OCI-LY1 (cell line): ENCODE data around the gene TSSK3.
A peak's percentile ranks its signal among the peaks of the same experiment; 100 is the strongest.

Source experiments
- H2AFZ ChIP-seq: fragments of 200-600 bp; sonication (generic), shearing (Covaris generic); 2 replicates; pipeline ENCODE4 v1.6.0; 2014; ENCODE audit warnings: antibody characterized with exemption, mild to moderate bottlenecking, low read length
- H3F3A ChIP-seq: fragments of 200-600 bp; sonication (generic), shearing (Covaris generic); 2 replicates; pipeline ENCODE4 v1.6.0; 2014; ENCODE audit warnings: mild to moderate bottlenecking, antibody characterized with exemption, low read length, moderate library complexity; ENCODE audit not compliant: insufficient read depth
- H3K27ac ChIP-seq: fragments of 200-600 bp; sonication (generic); 2 replicates; pipeline ENCODE4 v1.5.1; 2014; ENCODE audit warnings: low read length, mixed run types, mild to moderate bottlenecking, low read depth; ENCODE audit not compliant: poor library complexity, severe bottlenecking
- H3K27me3 ChIP-seq: fragments of 200-600 bp; sonication (generic); 2 replicates; pipeline ENCODE4 v1.6.0; 2014; ENCODE audit warnings: antibody characterized with exemption, mild to moderate bottlenecking, low read length, moderate library complexity; ENCODE audit not compliant: insufficient read depth
- H3K36me3 ChIP-seq: fragments of 200-600 bp; sonication (generic); 2 replicates; pipeline ENCODE4 v1.6.1; 2014; ENCODE audit warnings: mild to moderate bottlenecking, antibody characterized with exemption, low read length, moderate library complexity, mixed read lengths; ENCODE audit not compliant: insufficient read depth
- H3K4me1 ChIP-seq: fragments of 200-600 bp; sonication (generic); 2 replicates; pipeline ENCODE4 v1.5.1; 2014; ENCODE audit warnings: mild to moderate bottlenecking, low read length, moderate library complexity; ENCODE audit not compliant: insufficient read depth, severe bottlenecking
- H3K4me2 ChIP-seq: fragments of 200-600 bp; sonication (generic), shearing (Covaris generic); 2 replicates; pipeline ENCODE4 v1.6.1; 2014; ENCODE audit warnings: low read length
- H3K4me3 ChIP-seq: fragments of 200-600 bp; sonication (generic); 2 replicates; pipeline ENCODE4 v1.5.1; 2014; ENCODE audit warnings: low read length, low read depth, mild to moderate bottlenecking, mixed read lengths; ENCODE audit not compliant: poor library complexity, severe bottlenecking
- H3K79me2 ChIP-seq: fragments of 200-600 bp; shearing (Covaris generic); 2 replicates; pipeline ENCODE4 v1.6.1; 2016; ENCODE audit warnings: mixed run types, low read length, mixed read lengths; ENCODE audit not compliant: insufficient read depth
- H3K9ac ChIP-seq: fragments of 200-600 bp; sonication (generic), shearing (Covaris generic); 2 replicates; pipeline ENCODE4 v1.6.1; 2014; ENCODE audit warnings: mild to moderate bottlenecking, low read length, mixed read lengths
- H3K9me2 ChIP-seq: fragments of 200-600 bp; sonication (generic), shearing (Covaris generic); 2 replicates; pipeline ENCODE4 v1.6.1; 2014; ENCODE audit warnings: low read depth, mild to moderate bottlenecking, low read length, mixed read lengths
- H3K9me3 ChIP-seq: fragments of 200-600 bp; shearing (Covaris generic); 2 replicates; pipeline ENCODE4 v1.6.1; 2014; ENCODE audit warnings: low read length, mixed read lengths
- H4K20me1 ChIP-seq: fragments of 200-600 bp; sonication (generic), shearing (Covaris generic); 2 replicates; pipeline ENCODE4 v1.6.0; 2016; ENCODE audit warnings: mild to moderate bottlenecking, low read length; ENCODE audit not compliant: insufficient read depth
- CTCF ChIP-seq: fragments of 200-600 bp; sonication (generic), shearing (Covaris generic); IDR thresholded peaks from 2 replicates; pipeline ENCODE4 v1.5.1; 2017; ENCODE audit warnings: mild to moderate bottlenecking, antibody characterized with exemption, low read length, moderate library complexity, mixed read lengths
- EZH2 ChIP-seq: fragments of 200-600 bp; sonication (generic), shearing (Covaris generic); IDR thresholded peaks from 2 replicates; pipeline ENCODE4 v1.8.0; 2017; ENCODE audit warnings: borderline replicate concordance, mixed run types, mild to moderate bottlenecking, antibody characterized with exemption, low read length, moderate library complexity, mixed read lengths

TSSK3 gene

GRCh38 chr1:32367912-32368635 is 5.7 kb downstream of the TSSK3 start:
- no peaks in the 10 kb centered on the region for H3K9me2 ChIP-seq
- H3K4me1 ChIP-seq: no peaks in the 10 kb centered on the region
- H3K9me3 ChIP-seq: no peaks in the 10 kb centered on the region
- peaks cover 61% of the 10 kb centered on the region for H3K36me3 ChIP-seq
- no peak overlapping the region for H2AFZ ChIP-seq
- no peak overlapping the region for H3K4me3 ChIP-seq
- H3K4me2 ChIP-seq: no peak overlapping the region
- no peaks in the 10 kb centered on the region for H3F3A ChIP-seq
- no peaks in the 10 kb centered on the region for H4K20me1 ChIP-seq
- no peak overlapping the region for H3K27ac ChIP-seq
- no peaks in the 10 kb centered on the region for H3K27me3 ChIP-seq
- TF ChIP-seq CTCF: no peak
- TF ChIP-seq EZH2: no peak
- H3K79me2 ChIP-seq: no peaks in the 10 kb centered on the region
- H3K9ac ChIP-seq: no peak overlapping the region

GRCh38 chr1:32372149-32372756 is 9.9 kb downstream of the TSSK3 start:
- H3K9me2 ChIP-seq: no peaks in the 10 kb centered on the region
- H2AFZ ChIP-seq: no peak overlapping the region
- H3K4me3 ChIP-seq: no peak overlapping the region
- no peaks in the 10 kb centered on the region for H3K79me2 ChIP-seq
- H3K9me3 ChIP-seq: no peaks in the 10 kb centered on the region
- no peaks in the 10 kb centered on the region for H3K27me3 ChIP-seq
- TF ChIP-seq CTCF (peak; percentile 40; the same call in 1 of the 2 replicates), EZH2 (no peak)
- H4K20me1 ChIP-seq: no peaks in the 10 kb centered on the region
- no peak overlapping the region for H3K27ac ChIP-seq
- H3K4me2 ChIP-seq: no peak overlapping the region
- H3K4me1 ChIP-seq: no peaks in the 10 kb centered on the region
- no peaks in the 10 kb centered on the region for H3F3A ChIP-seq
- peaks cover 66% of the 10 kb centered on the region for H3K36me3 ChIP-seq
- H3K9ac ChIP-seq: no peak overlapping the region

GRCh38 chr1:32373996-32374592 is 11.8 kb downstream of the TSSK3 start:
- Histone ChIP-seq H3K36me3 (peaks cover 73% of the 10 kb centered on the region), H2AFZ (no peak overlapping the region), H3K27ac (no peak overlapping the region), H3K4me3 (no peak overlapping the region), H3K9me2 (no peaks in the 10 kb centered on the region), H3K79me2 (no peaks in the 10 kb centered on the region), H3F3A (no peaks in the 10 kb centered on the region), H3K4me2 (no peak overlapping the region), H4K20me1 (no peaks in the 10 kb centered on the region), H3K9ac (no peak overlapping the region), H3K4me1 (no peaks in the 10 kb centered on the region), H3K9me3 (no peaks in the 10 kb centered on the region), H3K27me3 (no peaks in the 10 kb centered on the region)
- TF ChIP-seq EZH2 (no peak), CTCF (no peak)
